Measurements from ENCODE around the gene MSLN. TPM values are rescaled to one million over a fixed set of nuclear protein-coding genes. Genes with fewer than 3 reads are reported as not detected.
"Not testable (repeated sequence)": the region's sequence is repeated elsewhere in the genome, so short reads cannot be mapped to it uniquely, and the experiment has no call there.

Gene MSLN
- total and polyA plus RNA-seq, 2 donors, result 0.61 to 2.6 TPM

DNA sequence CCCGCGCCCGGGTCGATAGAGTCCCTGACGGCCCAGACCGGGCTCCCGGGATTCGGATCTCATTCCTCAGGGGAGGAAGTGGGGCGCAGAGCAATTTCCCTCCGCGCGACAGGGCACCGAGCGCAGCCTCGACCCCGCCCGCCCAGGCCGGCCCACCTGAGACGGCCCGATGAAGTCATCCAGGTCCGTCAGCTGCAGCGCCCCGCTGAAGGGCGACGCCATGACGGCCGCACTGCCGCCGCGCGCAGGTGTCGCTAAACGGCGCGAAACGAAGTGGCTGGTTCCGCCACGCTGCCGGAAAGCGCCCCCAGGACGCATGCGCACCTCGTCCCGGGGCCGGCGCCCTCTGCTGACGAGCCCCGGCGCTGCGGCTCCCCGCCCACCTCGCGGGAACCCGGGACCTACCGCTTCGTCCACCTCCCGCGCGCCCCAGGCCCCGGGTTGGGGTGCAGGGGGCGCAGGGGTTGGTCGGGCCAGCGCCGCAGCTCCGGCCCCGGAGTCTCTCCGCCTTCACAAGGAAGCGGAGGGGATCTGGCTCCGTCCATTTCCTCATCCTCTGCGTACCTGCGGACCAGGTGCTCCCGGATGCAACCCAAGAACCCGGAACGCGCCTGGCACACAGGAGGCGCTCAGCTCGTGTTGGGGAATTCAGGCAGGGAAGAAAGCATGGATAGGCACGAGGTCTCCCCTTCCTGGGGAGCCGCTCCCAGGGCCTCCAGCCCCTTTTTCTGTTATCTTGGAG is 19.6 kb upstream of the MSLN start, which contains the start of gene CIAO3:
Gene CIAO3, minus strand, starts transcription at position 234 of the 742 bp plus-strand sequence. Its CDS starts 12 bp downstream, at position 222.
- H3K27me3 ChIP-seq (ENCODE audit: control insufficient read depth in 2 of 2, insufficient read depth in 1 of 2, low read length in 1 of 2), result peaks cover 0 to 11% of the 10 kb centered on the region in 2 donors
- peak within 1 kb of the TSS in 1 of 2 donors; percentile 69 for H3K27ac ChIP-seq (ENCODE audit: low read depth in 1 of 2, low read length in 1 of 2)
- H3K9me3 ChIP-seq (ENCODE audit: control insufficient read depth in 2 of 2, insufficient read depth in 1 of 2, low read length in 1 of 2), result no peaks in the 10 kb centered on the region
- H3K4me3 ChIP-seq (ENCODE audit: low read length in 2 of 2), result peak within 1 kb of the TSS; percentile 89 to 93
- H3K36me3 ChIP-seq (ENCODE audit: control insufficient read depth in 2 of 2, insufficient read depth in 2 of 2, low read length in 1 of 2), result peaks cover 8 to 29% of the 10 kb centered on the region in 2 donors
- peak in 8 of 9 donors; percentile 60 to 93 (median 84) for DNase-seq (ENCODE audit: low read depth in 6 of 9, low spot score in 9 of 9)
- H3K4me1 ChIP-seq (ENCODE audit: control insufficient read depth in 2 of 2, insufficient read depth in 2 of 2, low read length in 2 of 2), result peaks cover 19 to 23% of the 10 kb centered on the region in 2 donors
- 1% methylated on average over 79 of the region's 79 CpGs for WGBS

DNA sequence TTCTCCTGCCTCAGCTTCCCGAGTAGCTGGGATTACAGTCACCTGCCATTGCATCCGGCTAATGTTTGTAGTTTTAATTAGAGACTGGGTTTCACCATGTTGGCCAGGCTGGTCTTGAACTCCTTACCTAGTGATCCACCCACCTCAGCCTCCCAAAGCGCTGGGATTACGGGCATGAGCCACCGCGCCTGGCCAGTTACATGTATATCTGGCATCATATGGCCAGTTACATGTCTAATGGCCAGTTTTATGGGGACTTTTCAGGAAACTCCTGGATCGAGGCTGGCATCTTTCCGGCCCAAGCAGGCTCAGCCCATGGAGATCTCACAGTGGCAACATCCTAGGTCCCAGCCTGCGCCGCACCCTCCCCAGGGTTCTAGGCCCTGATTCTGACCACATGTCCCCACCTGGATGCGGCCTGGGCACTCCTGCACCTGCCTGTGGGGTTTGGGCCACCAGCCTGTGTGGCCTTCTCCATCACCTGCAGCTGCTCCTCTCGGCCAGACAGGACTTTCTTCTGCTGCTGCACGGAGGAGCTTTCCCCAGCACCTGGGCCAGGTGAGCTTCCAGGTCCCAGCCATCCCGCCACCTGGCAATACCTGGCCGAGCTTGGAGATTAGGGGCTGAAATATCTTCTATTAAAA is 18.4 kb upstream of the MSLN start:
- Histone ChIP-seq H3K27ac (ENCODE audit: low read depth in 1 of 2, low read length in 1 of 2) (no peak overlapping the region), H3K36me3 (ENCODE audit: control insufficient read depth in 2 of 2, insufficient read depth in 2 of 2, low read length in 1 of 2) (peaks cover under 1 to 17% of the 10 kb centered on the region in 2 donors), H3K4me3 (ENCODE audit: low read length in 2 of 2) (no peak overlapping the region), H3K27me3 (ENCODE audit: control insufficient read depth in 2 of 2, insufficient read depth in 1 of 2, low read length in 1 of 2) (peaks cover 0 to 11% of the 10 kb centered on the region in 2 donors), H3K4me1 (ENCODE audit: control insufficient read depth in 2 of 2, insufficient read depth in 2 of 2, low read length in 2 of 2) (peaks cover 19 to 23% of the 10 kb centered on the region in 2 donors), H3K9me3 (ENCODE audit: control insufficient read depth in 2 of 2, insufficient read depth in 1 of 2, low read length in 1 of 2) (no peaks in the 10 kb centered on the region)
- DNase-seq (ENCODE audit: low read depth in 6 of 9, low spot score in 9 of 9), result no peak
- WGBS, result 97% methylated on average over 15 of the region's 15 CpGs

DNA sequence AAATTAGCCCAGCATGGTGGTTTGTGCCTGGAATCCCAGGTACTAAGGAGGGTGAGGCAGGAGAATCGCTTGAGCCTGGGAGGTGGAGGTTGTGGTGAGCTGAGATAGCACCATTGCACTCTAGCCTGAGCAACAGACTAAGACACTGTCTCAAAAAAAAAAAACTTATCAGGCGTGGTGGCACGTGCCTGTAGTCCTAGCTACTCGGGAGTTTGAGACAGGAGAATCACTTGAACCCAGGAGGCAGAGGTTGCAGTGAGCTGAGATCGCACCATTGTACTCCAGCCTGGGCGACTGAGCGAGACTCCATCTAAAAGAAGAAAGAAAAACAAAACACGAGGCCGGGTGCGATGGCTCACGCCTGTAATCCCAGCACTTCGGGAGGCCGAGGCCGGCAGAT is 17.6 kb upstream of the MSLN start:
- Histone ChIP-seq H3K36me3 (ENCODE audit: control insufficient read depth in 2 of 2, insufficient read depth in 2 of 2, low read length in 1 of 2) (peaks cover 0 to 10% of the 10 kb centered on the region in 2 donors), H3K4me1 (ENCODE audit: control insufficient read depth in 2 of 2, insufficient read depth in 2 of 2, low read length in 2 of 2) (peaks cover 17 to 18% of the 10 kb centered on the region in 2 donors), H3K27me3 (ENCODE audit: control insufficient read depth in 2 of 2, insufficient read depth in 1 of 2, low read length in 1 of 2) (peaks cover 0 to 11% of the 10 kb centered on the region in 2 donors)
- H3K9me3 ChIP-seq (ENCODE audit: control insufficient read depth in 2 of 2, insufficient read depth in 1 of 2, low read length in 1 of 2); H3K4me3 ChIP-seq (ENCODE audit: low read length in 2 of 2); H3K27ac ChIP-seq (ENCODE audit: low read depth in 1 of 2, low read length in 1 of 2); DNase-seq (ENCODE audit: low read depth in 6 of 9, low spot score in 9 of 9): not testable (repeated sequence)
- 96% methylated on average over 14 of the region's 14 CpGs for WGBS

DNA sequence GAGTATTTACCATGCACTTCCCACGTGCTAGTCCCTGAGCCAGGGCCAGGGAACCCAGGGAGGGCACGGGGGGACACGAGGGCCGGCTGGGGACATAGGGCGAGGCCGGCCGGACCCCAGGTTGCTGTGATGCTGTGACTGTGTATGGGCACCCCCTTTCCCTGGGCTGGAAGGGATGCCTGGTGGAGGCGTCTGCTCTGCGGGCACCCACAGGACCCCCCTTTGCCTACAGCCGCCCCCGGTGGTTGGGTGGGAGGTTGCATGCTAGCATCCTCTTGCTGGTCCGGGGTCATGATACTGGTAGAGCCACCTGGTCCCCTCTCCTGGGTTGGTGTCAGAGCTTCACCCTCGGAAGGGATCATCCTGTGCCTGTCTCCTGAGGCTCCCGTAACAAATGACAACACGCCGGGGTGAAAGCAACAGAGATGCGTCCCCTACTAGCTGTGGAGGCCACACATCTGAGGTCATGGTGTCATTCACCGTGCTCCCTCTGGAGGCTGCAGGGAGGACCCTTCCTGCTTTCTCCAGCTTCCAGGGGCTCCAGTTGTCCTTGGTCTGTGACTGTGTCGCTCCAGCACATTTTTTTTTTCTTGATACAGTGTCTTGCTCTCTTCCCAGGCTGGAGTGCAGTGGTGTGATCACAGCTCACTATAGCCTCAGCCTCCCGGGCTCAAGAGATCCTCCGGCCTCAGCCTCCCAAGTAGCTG is 16.6 kb upstream of the MSLN start:
- Histone ChIP-seq H3K9me3 (ENCODE audit: control insufficient read depth in 2 of 2, insufficient read depth in 1 of 2, low read length in 1 of 2) (no peaks in the 10 kb centered on the region), H3K27me3 (ENCODE audit: control insufficient read depth in 2 of 2, insufficient read depth in 1 of 2, low read length in 1 of 2) (peaks cover 0 to 11% of the 10 kb centered on the region in 2 donors), H3K4me1 (ENCODE audit: control insufficient read depth in 2 of 2, insufficient read depth in 2 of 2, low read length in 2 of 2) (peaks cover 11 to 15% of the 10 kb centered on the region in 2 donors), H3K36me3 (ENCODE audit: control insufficient read depth in 2 of 2, insufficient read depth in 2 of 2, low read length in 1 of 2) (peaks cover 0 to 4% of the 10 kb centered on the region in 2 donors), H3K27ac (ENCODE audit: low read depth in 1 of 2, low read length in 1 of 2) (no peak overlapping the region), H3K4me3 (ENCODE audit: low read length in 2 of 2) (no peak overlapping the region)
- WGBS, result 95% methylated on average over 21 of the region's 21 CpGs
- no peak for DNase-seq (ENCODE audit: low read depth in 6 of 9, low spot score in 9 of 9)

DNA sequence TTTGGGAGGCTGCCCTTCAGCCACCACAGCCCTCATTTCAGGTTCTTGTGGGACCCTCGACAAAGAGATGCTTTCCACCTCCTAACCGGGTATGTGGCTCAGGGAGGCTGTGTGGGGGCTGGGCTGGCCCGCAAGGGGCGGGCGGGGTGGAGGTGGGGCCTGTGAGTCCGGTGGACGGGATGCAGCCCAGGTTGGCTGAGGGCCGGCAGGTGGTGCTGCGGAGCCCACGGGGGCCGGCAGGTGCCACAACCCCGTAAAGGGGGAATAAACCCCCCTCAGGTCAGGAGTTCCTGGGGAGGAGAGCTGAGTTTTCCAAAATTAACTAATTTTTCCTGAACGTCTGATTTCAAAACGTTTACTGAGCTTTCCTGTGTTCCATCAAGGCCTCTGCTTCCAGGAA is 14.8 kb upstream of the MSLN start:
- no peak for DNase-seq (ENCODE audit: low read depth in 6 of 9, low spot score in 9 of 9)

DNA sequence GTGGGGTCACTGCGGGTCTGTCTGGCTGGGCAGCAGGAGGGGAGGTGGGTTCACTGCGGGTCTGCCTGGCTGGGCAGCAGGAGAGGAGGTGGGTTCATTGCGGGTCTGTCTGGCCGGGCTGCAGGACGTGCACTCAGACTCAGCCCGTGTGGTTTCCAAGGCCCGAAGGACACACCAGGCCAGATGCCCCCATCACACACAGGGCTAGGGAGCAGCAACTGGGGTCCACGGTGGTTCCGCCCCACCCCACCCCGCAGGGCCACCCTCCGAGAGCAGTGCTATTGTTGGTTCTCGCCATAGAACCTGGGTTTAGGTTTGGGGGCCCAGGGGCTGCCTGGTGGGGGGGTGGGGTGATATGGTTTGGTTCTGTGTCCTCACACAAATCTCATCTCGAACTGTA is 13.9 kb upstream of the MSLN start:
- Histone ChIP-seq H3K27me3 (ENCODE audit: control insufficient read depth in 2 of 2, insufficient read depth in 1 of 2, low read length in 1 of 2) (peaks cover 0 to 21% of the 10 kb centered on the region in 2 donors), H3K36me3 (ENCODE audit: control insufficient read depth in 2 of 2, insufficient read depth in 2 of 2, low read length in 1 of 2) (no peaks in the 10 kb centered on the region), H3K4me3 (ENCODE audit: low read length in 2 of 2) (no peak overlapping the region), H3K4me1 (ENCODE audit: control insufficient read depth in 2 of 2, insufficient read depth in 2 of 2, low read length in 2 of 2) (no peaks in the 10 kb centered on the region), H3K9me3 (ENCODE audit: control insufficient read depth in 2 of 2, insufficient read depth in 1 of 2, low read length in 1 of 2) (no peaks in the 10 kb centered on the region), H3K27ac (ENCODE audit: low read depth in 1 of 2, low read length in 1 of 2) (no peak overlapping the region)
- 91% methylated on average over 13 of the region's 13 CpGs for WGBS
- DNase-seq (ENCODE audit: low read depth in 6 of 9, low spot score in 9 of 9), result no peak

More for the DNA sequence above, 14.8 kb upstream of the MSLN start:
- Histone ChIP-seq H3K9me3 (ENCODE audit: control insufficient read depth in 2 of 2, insufficient read depth in 1 of 2, low read length in 1 of 2) (no peaks in the 10 kb centered on the region), H3K4me3 (ENCODE audit: low read length in 2 of 2) (no peak overlapping the region), H3K4me1 (ENCODE audit: control insufficient read depth in 2 of 2, insufficient read depth in 2 of 2, low read length in 2 of 2) (peaks cover 4% of the 10 kb centered on the region in 2 donors), H3K27ac (ENCODE audit: low read depth in 1 of 2, low read length in 1 of 2) (no peak overlapping the region), H3K27me3 (ENCODE audit: control insufficient read depth in 2 of 2, insufficient read depth in 1 of 2, low read length in 1 of 2) (peaks cover 0 to 12% of the 10 kb centered on the region in 2 donors), H3K36me3 (ENCODE audit: control insufficient read depth in 2 of 2, insufficient read depth in 2 of 2, low read length in 1 of 2) (no peaks in the 10 kb centered on the region)
- 10% methylated on average over 14 of the region's 14 CpGs for WGBS

DNA sequence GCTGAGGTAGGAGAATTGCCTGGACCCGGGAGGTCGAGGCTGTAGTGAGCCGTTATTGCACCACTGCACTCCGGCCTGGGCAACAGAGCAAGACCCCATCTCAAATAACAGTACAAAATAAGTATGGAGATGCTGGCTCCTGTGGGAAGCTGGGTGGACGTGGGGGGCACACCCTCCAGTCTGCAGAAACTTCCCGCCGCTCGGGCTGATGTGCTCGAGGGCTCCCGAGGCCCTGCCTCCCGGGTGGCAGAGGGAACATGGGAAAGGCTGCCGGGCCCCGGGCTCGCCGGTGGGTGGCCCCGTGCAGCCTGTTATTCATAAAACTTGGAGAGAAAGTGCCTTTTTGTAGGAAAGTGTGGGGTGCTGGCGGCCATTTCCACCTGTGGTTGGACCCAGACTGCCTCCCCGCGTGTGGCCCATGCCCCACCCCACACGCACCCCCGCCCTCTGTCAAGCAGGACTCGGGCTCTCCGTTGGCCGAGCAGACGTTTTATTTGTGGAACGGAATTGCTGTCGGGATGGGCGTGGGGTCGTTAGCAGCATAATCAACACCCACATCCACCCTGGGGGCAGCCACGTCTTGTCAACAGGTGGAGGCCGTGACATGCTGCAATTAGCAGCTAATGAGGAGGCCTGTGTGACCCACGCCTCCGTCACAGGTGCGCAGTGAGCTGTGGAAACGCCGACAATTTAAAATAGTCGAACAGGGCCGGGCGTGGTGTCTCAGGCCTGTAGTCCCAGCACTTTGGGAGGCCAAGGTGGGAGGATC is 12.4 kb upstream of the MSLN start:
- Histone ChIP-seq H3K36me3 (ENCODE audit: control insufficient read depth in 2 of 2, insufficient read depth in 2 of 2, low read length in 1 of 2) (no peaks in the 10 kb centered on the region), H3K27me3 (ENCODE audit: control insufficient read depth in 2 of 2, insufficient read depth in 1 of 2, low read length in 1 of 2) (peaks cover 0 to 27% of the 10 kb centered on the region in 2 donors), H3K27ac (ENCODE audit: low read depth in 1 of 2, low read length in 1 of 2) (no peak overlapping the region), H3K4me1 (ENCODE audit: control insufficient read depth in 2 of 2, insufficient read depth in 2 of 2, low read length in 2 of 2) (no peaks in the 10 kb centered on the region), H3K4me3 (ENCODE audit: low read length in 2 of 2) (no peak overlapping the region), H3K9me3 (ENCODE audit: control insufficient read depth in 2 of 2, insufficient read depth in 1 of 2, low read length in 1 of 2) (no peaks in the 10 kb centered on the region)
- no peak for DNase-seq (ENCODE audit: low read depth in 6 of 9, low spot score in 9 of 9)
- 96% methylated on average over 39 of the region's 39 CpGs for WGBS

DNA sequence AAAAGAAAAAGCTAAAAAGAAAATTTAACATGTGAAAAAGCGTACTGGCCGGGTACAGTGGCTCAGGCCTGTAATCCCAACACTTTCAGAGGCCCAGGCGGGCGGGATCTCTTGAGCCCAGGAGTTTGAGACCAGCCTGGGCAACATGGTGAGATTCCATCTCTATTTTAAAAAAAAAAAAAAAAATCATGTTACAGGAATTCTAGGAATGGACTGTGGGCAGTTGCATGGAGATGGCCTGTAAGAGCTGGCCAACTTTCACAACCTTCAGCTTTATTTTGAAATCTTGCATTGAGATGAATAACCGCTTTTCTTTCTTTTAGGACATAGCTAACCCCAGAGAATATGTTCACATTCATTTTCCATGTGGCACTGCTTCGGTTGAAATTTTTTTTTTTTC is 11.5 kb upstream of the MSLN start:
- Histone ChIP-seq H3K4me3 (ENCODE audit: low read length in 2 of 2) (no peak overlapping the region), H3K36me3 (ENCODE audit: control insufficient read depth in 2 of 2, insufficient read depth in 2 of 2, low read length in 1 of 2) (no peaks in the 10 kb centered on the region), H3K27me3 (ENCODE audit: control insufficient read depth in 2 of 2, insufficient read depth in 1 of 2, low read length in 1 of 2) (peaks cover 0 to 29% of the 10 kb centered on the region in 2 donors), H3K9me3 (ENCODE audit: control insufficient read depth in 2 of 2, insufficient read depth in 1 of 2, low read length in 1 of 2) (no peaks in the 10 kb centered on the region), H3K27ac (ENCODE audit: low read depth in 1 of 2, low read length in 1 of 2) (no peak overlapping the region), H3K4me1 (ENCODE audit: control insufficient read depth in 2 of 2, insufficient read depth in 2 of 2, low read length in 2 of 2) (no peaks in the 10 kb centered on the region)
- no peak for DNase-seq (ENCODE audit: low read depth in 6 of 9, low spot score in 9 of 9)
- 97% methylated on average over 6 of the region's 6 CpGs for WGBS
